Mesenteric fat pad (tissue), 1 donor: Measurements from ENCODE around the gene SLC18A2. TPM values are rescaled to one million over a fixed set of nuclear protein-coding genes. Genes with fewer than 3 reads are reported as not detected.

Source experiments
- DNase-seq: peaks from one replicate; pipeline ENCODE4 v3.0.0-alpha.2; 2020; ENCODE audit warnings: low spot score
- total RNA-seq: library from RNA; stranded (reverse); fragmentation: NEBNext Ultra II Directional; extraction: Animal tissue kit (Norgen Biotek cat#: 25700); gene quantifications from one replicate; pipeline ENCODE4 v1.2.1, GENCODE V29; 2021
- donor health status: DM: yes; HTN: yes; CAD: no.

The SLC18A2 gene
- total RNA-seq, 1 donor from 2014 or later: 0.42 TPM

DNA sequence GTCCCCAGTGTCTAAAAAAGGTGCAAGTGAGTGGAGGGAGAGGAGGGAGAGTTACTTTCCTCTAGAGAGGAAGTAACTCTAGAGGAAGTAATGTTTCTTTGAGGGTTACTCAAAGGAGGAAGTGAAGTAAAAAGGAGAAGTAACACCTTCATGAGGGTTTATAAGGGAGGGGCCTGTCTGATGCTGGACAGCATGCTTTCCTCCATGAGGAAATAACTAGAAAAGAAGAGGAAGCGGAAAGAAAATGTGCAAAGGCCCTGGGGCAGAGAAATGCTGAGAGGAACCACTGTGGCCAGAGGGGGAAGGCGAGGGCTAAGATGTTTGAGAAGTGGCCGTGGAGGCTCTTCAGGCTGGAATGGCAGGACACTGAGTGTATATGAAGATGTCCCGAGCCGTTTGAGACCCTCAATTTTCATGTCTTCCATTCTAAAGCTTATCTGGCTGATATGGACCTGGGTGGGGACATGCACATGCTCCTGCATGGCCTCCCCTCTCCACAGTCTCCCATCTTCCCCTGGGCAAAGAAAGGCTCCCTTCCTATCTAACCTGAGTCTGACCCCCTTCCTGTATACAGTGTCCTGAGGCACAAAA lies 3.4 kb upstream of the SLC18A2 start:
- DNase-seq: no peak

- DNase-seq: peak; percentile 45
These were observed 1.9 kb upstream of the SLC18A2 start for GRCh38 chr10:117239051-117239450.

- peak; percentile 69 for DNase-seq
These were observed 943 bp upstream of the SLC18A2 start for GRCh38 chr10:117239721-117240620.

- peak; percentile 88 for DNase-seq
These were observed 888 bp downstream of the SLC18A2 start for GRCh38 chr10:117241541-117242462.

- DNase-seq: no peak
These were observed 1.5 kb downstream of the SLC18A2 start for GRCh38 chr10:117242463-117242832.

- no peak for DNase-seq
These were observed 6.2 kb downstream of the SLC18A2 start for GRCh38 chr10:117246997-117247671.

DNA sequence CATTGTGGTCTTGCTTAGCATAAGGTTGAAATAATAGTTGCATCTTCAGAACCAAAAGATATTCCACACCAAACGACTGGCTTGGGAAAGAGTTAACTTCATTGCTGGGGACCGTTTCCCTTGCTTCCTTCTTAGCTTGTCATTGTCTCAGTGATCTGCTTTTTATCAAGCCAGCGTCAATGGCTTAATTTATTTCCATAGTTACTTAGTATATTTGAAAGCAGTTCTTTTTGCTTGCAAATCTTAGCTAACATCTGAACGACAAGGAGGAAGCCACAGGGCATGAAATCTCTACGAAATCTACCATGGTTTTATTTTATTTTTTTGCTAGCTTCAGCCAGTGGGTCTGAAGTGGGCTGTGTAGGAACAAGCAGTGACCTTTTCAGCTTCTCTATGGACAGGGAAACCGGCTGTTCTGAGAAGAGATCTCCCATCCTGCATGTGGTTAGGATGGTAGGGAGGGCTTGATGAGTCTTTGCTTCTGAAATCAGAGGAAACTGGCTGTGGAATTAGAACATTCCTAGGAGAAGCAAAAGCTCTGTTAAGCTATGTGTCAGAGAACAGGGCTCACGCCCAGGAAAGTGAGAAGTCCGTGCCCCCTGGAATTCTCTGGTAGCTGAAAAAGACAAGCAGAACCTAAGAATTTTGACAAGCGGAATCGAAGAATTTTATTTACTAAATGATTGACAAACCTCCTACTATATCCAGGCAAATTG lies 8.0 kb downstream of the SLC18A2 start:
- DNase-seq: no peak

DNA sequence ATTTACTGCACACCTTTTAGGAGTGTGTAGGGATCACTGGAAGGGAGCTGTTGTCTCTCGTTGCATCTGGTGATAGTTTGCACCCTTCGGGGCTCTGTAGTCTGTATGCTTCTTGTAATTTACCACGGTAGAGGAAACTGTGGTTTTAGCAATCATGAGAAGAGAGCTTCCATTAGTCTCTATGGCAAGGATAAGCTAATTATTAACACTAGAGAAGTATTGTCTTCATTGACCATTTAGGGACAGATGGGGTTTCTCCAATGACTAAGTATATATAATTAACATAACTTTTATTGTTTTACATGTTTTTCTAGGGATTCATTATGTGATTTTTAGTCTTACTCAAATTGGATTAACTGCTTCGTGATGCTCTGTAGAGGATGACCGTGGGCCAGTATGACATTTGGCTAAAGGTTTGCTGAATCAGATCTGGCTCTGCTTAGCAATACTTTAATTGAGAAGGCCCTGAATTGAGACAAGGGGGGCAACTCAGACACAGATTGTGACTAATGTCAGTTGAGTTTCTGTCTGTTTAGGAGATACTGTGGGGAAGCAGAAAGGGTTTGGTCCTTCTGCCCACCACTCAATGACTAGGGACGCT lies 8.7 kb downstream of the SLC18A2 start:
- DNase-seq: no peak

DNA sequence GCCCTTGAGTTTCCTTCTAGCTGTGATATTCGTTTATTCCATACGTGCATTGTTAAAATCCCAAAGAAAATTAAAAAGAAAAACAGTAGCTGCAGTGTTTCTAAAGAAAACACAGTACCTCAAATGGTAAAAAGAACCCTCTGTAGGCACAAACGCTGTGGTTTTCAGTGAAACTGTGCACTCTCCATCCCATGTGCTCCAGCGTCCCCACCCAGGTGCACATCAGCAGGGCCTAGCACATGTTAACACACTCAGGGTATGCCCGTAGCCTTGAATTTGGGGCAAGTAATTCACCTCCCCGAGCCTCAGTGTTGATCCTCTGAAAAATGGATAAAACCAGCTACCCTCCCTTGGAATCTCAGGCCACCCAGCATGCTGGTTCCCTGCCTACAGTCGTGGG lies 9.5 kb downstream of the SLC18A2 start:
- DNase-seq: no peak

DNA sequence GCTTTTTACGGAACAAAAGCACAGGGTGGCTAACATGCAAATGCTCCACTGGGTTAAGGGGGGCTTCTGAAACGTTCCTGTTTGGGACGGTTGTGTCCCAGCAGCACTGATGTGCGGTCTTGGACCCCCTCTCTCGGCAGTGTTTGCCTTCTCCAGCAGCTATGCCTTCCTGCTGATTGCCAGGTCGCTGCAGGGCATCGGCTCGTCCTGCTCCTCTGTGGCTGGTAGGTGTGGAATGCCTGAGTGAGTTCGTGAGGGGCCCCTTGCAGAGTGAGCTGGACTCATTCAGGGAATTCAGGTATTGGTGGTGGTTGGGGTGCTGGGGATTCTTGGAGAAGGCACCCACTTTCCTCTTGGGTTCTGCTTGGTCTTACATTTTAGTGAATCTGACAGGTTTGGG lies 13.0 kb downstream of the SLC18A2 start:
- DNase-seq: no peak

DNA sequence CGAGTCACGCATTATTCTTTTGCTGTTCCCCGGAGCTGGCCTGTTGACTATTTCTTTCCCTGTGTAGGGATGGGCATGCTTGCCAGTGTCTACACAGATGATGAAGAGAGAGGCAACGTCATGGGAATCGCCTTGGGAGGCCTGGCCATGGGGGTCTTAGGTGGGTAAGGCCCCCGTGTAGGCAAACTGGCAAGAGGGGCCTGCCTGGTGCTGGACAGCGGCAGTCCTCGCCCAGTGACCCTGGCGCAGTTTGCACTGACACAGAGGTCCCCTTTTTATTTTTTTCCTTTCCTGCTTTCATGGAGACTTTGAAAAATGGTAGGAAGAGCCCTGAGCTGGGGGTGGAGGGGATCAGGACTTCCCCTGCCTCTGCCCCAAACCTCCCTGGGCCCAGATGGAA lies 13.4 kb downstream of the SLC18A2 start:
- no peak for DNase-seq

GRCh38 chr10:117254774-117255735 lies 14.1 kb downstream of the SLC18A2 start:
- DNase-seq: peak; percentile 81

DNA sequence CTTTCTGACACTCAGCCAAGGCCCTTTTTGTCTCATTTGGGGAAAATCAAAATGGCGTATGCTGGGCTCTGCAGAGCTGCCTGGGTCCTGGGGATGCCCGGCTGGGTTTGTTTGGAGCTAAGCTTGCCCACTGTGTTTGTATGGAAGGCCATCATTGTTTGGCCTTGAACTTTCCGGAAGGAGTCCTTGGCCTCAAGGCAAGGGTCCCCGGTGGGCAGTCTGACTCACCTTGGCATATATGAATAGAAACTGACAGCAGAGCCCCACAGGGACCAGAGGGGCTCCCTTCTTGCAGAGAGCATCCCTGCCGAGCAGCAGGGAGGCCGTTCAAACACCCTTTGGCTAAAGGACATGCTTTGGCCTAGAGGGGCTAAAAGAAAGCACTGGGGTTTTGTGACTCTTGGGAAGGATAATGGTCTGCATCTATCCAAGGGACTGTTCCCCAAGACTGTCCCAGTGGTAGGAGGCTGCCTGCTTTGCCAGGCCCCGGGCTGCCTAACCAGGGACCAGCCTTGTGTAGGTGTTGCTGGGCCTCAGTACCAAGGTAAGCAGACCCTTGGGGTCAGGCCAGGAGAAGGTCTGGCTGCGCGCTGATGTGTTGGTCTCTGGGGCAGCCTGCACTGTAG lies 15.0 kb downstream of the SLC18A2 start:
- DNase-seq: no peak

DNA sequence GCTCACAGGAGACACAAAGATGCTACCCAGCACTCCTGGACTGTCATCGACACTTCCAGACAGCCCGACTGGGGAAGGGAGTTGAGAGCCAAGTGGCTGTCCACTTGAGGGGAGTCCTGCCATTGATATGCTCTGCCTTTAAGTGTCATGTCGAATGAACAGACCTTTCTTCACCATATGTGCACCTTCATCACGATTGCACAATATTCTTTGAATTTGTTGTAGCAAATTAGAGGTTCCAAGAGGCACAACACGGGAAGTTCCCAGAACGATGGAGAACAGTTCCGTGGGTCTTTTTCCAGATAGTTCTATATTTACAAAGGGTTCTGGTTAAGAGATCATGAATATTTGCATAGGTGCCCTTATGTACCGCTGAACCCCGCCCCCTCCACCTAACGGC lies 16.0 kb downstream of the SLC18A2 start:
- DNase-seq: peak; percentile 72

DNA sequence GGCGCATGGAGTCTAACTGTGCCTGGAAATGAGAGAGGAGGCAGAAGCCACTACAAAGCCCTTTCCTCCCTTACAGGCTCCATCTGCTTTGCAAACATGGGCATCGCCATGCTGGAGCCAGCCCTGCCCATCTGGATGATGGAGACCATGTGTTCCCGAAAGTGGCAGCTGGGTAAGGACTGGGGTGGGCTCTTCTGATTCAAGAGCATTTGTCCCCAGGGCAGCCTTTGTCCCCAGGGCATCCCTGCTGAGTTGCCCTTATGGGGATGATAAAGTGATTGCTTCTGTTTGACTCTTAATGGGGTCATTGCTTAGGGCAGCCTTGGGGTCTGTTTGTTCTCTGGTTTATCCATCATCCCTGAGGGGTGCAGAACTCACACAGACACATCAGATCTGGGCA lies 16.8 kb downstream of the SLC18A2 start:
- no peak for DNase-seq

- DNase-seq: no peak
These were observed 18.4 kb downstream of the SLC18A2 start for GRCh38 chr10:117259279-117259678.

DNA sequence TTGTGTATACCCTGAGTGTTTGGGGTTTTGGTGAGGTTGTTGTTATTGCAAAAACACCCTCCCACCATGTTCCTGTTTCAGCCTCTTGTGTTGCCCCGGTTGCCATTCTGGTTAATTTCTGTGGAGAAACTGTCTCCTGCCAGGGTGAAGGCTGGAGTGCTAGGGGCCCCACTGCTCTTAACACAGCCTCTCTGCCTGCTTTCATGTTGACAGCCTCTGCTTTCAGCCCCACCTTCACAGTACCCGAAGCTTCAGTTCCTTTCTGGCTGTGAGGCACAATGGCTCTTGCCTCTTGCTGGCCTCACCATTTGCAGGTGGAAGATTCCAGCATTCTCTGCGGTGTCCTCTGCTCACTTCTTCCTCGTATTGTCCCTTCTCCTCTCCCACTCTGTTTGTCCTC lies 19.2 kb downstream of the SLC18A2 start:
- no peak for DNase-seq

- no peak for DNase-seq
These were observed 20.6 kb downstream of the SLC18A2 start for GRCh38 chr10:117261501-117261900.
